WI38 (cell line): Measurements from ENCODE around the gene SPRR3.

ENCODE experiments used
- H3K4me3 ChIP-seq: 2 replicates; pipeline ENCODE4 v1.5.1; 2011; ENCODE audit warnings: low read depth, mild to moderate bottlenecking, control low read depth, low read length
- TF ChIP-seq, protein P1 (sequence below): IDR thresholded peaks from 2 replicates; pipeline ENCODE4 v1.5.1; 2012; ENCODE audit warnings: low read depth, mild to moderate bottlenecking, control low read depth, low read length

The SPRR3 gene

GRCh38 chr1:152970495-152970894, 31.1 kb upstream of the SPRR3 start, which contains the start of gene SPRR4:
TSS of gene SPRR4 (plus strand) at chr1:152970648. CDS start at chr1:152971891, 1,243 bp downstream.
- no peak within 1 kb of the TSS for H3K4me3 ChIP-seq
- TF ChIP-seq, protein P1, sequence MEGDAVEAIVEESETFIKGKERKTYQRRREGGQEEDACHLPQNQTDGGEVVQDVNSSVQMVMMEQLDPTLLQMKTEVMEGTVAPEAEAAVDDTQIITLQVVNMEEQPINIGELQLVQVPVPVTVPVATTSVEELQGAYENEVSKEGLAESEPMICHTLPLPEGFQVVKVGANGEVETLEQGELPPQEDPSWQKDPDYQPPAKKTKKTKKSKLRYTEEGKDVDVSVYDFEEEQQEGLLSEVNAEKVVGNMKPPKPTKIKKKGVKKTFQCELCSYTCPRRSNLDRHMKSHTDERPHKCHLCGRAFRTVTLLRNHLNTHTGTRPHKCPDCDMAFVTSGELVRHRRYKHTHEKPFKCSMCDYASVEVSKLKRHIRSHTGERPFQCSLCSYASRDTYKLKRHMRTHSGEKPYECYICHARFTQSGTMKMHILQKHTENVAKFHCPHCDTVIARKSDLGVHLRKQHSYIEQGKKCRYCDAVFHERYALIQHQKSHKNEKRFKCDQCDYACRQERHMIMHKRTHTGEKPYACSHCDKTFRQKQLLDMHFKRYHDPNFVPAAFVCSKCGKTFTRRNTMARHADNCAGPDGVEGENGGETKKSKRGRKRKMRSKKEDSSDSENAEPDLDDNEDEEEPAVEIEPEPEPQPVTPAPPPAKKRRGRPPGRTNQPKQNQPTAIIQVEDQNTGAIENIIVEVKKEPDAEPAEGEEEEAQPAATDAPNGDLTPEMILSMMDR = no peak

GRCh38 chr1:152972196-152972886, 29.2 kb upstream of the SPRR3 start:
- TF ChIP-seq, protein P1 = no peak
- H3K4me3 ChIP-seq = no peak overlapping the region

DNA sequence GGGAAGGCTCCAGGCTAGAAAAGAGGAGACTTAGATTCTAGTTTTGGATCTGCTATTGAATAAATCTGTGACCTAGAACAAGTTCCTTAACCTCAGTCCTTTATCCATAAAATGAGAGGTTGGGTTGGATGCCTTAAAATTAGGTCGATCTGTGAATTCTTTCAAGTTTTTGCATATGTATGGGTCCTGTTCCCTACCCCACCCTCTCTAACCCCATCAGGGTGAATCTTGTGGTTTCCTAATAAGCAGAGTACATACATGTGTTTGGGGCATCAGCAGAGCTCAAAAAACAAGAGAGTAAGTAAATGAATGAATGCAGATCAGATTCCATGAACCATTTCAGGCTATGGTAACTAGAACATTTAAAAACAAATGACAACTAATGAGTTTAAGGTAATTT, 24.9 kb upstream of the SPRR3 start:
- H3K4me3 ChIP-seq = no peak overlapping the region
- TF ChIP-seq, protein P1 = no peak

DNA sequence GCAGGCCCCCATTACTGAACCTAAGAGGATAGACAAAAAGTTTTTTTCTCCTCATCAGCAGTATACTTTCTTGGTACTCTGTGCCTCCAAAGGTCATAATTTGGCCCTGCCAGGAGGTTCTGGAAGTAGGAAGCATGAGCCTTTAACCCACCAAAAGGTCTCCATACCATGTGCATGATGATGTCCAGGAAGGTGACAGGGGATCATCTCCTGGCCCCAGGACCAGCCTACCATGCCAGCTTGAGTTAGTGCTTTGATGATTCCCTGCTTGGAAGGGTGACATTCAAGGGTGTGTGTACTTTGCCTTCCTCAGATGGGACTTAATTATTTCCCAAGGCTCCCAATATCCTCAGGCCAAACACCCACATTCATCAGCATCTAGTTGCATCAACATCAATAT, 23.9 kb upstream of the SPRR3 start:
- H3K4me3 ChIP-seq = no peak overlapping the region
- TF ChIP-seq, protein P1 = no peak

- no peak overlapping the region for H3K4me3 ChIP-seq
- TF ChIP-seq, protein P1 = no peak
These were observed 20.9 kb upstream of the SPRR3 start for GRCh38 chr1:152980676-152981075.

DNA sequence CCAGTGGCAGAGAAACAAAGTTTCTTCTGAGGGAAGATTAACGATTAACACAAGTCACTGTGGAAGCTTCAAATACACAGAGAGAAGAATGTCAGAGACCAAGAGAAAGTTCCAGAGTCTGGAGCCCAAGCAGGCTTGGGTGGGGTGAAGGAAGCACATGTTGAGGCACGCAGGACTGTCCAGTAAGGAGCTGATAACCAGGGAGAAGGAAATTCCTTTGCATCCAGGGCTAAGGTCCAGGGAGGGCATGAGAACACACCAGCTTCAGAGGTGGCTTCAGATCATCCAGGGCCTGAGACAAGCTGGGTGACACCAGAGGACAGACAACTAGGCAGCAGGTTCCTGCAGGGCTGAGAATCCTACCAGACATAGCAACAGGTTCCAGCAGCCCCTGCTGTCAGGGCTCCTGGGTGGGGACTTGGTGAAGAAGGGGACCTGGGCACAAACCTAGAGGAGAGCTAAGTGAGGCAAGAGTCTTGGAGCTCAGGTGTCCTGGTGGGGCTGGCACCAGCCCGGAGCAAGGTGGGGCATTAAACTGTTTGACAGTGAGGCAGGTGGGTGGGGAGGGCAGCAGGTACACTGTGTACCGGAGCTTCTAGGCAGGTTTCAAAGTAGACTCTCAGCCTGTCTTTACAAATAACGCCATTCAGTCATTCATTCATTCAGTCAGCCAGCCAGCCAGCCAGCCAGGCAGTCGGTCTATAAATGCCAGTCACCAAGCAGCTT, 20.2 kb upstream of the SPRR3 start:
- no peak overlapping the region for H3K4me3 ChIP-seq
- TF ChIP-seq, protein P1 = no peak

- TF ChIP-seq, protein P1 = no peak
- no peak overlapping the region for H3K4me3 ChIP-seq
These were observed 19.5 kb upstream of the SPRR3 start for GRCh38 chr1:152982076-152982475.
